Measurements from ENCODE around the gene NFIA.

The NFIA gene

GRCh38 chr1:61441723-61442262 is 359.4 kb downstream of the NFIA start:
- no peak for TF ChIP-seq CTCF (IDR thresholded peaks at IDR 0.05; ENCODE audit: low read depth, low read length, missing control alignments)
- in situ Hi-C loops (cut with HindIII; ENCODE audit: low pct_ligation_motif_present, low sequenced_read_pairs): no loop called here
- Histone ChIP-seq H3K27ac (no peak overlapping the region), H3K36me3 (replicated peaks) (no peaks in the 10 kb centered on the region), H3K27me3 (replicated peaks) (no peaks in the 10 kb centered on the region), H3K4me3 (ENCODE audit: low read depth, low read length) (no peak overlapping the region)
- DNase-seq: peak; percentile 48

GRCh38 chr1:61442544-61442943 is 360.2 kb downstream of the NFIA start:
- no peak overlapping the region for H3K27ac ChIP-seq
- in situ Hi-C loops (cut with HindIII; ENCODE audit: low pct_ligation_motif_present, low sequenced_read_pairs): no loop called here
- TF ChIP-seq CTCF (IDR thresholded peaks at IDR 0.05; ENCODE audit: low read depth, low read length, missing control alignments): no peak

GRCh38 chr1:61444288-61444687 is 361.9 kb downstream of the NFIA start:
- Histone ChIP-seq H3K36me3 (replicated peaks) (no peaks in the 10 kb centered on the region), H3K27me3 (replicated peaks) (no peaks in the 10 kb centered on the region), H3K27ac (no peak overlapping the region), H3K4me3 (ENCODE audit: low read depth, low read length) (no peak overlapping the region)
- TF ChIP-seq CTCF (IDR thresholded peaks at IDR 0.05; ENCODE audit: low read depth, low read length, missing control alignments): no peak
- in situ Hi-C loops (cut with HindIII; ENCODE audit: low pct_ligation_motif_present, low sequenced_read_pairs): no loop called here
- no peak for DNase-seq

More at GRCh38 chr1:61442544-61442943, 360.2 kb downstream of the NFIA start:
- H3K27me3 ChIP-seq (replicated peaks): no peaks in the 10 kb centered on the region
- DNase-seq: no peak
- no peaks in the 10 kb centered on the region for H3K36me3 ChIP-seq (replicated peaks)
- no peak overlapping the region for H3K4me3 ChIP-seq (ENCODE audit: low read depth, low read length)

- in situ Hi-C loops (cut with HindIII; ENCODE audit: low pct_ligation_motif_present, low sequenced_read_pairs): no loop called here
Observed at GRCh38 chr1:61445269-61445825, 363.0 kb downstream of the NFIA start.

GRCh38 chr1:61446531-61446991 is 364.2 kb downstream of the NFIA start:
- Histone ChIP-seq H3K27ac (no peak overlapping the region), H3K4me3 (ENCODE audit: low read depth, low read length) (no peak overlapping the region)

More at GRCh38 chr1:61445269-61445825, 363.0 kb downstream of the NFIA start:
- Histone ChIP-seq H3K27ac (no peak overlapping the region), H3K27me3 (replicated peaks) (no peaks in the 10 kb centered on the region), H3K36me3 (replicated peaks) (no peaks in the 10 kb centered on the region), H3K4me3 (ENCODE audit: low read depth, low read length) (no peak overlapping the region)
- no peak for TF ChIP-seq CTCF (IDR thresholded peaks at IDR 0.05; ENCODE audit: low read depth, low read length, missing control alignments)
- DNase-seq: no peak

More at GRCh38 chr1:61446531-61446991, 364.2 kb downstream of the NFIA start:
- no peak for TF ChIP-seq CTCF (IDR thresholded peaks at IDR 0.05; ENCODE audit: low read depth, low read length, missing control alignments)
- Histone ChIP-seq H3K27me3 (replicated peaks) (no peaks in the 10 kb centered on the region), H3K36me3 (replicated peaks) (no peaks in the 10 kb centered on the region)
- in situ Hi-C loops (cut with HindIII; ENCODE audit: low pct_ligation_motif_present, low sequenced_read_pairs): no loop called here
- no peak for DNase-seq
